CD1c-positive myeloid dendritic cell (primary cell): ENCODE results near the gene GAGE12J.
"Not testable (repeated sequence)": the region's sequence is repeated elsewhere in the genome, so short reads cannot be mapped to it uniquely, and the experiment has no call there.

Experiments
- DNase-seq: peaks from one replicate; pipeline ENCODE4 v3.0.0-alpha.2; 2016; ENCODE audit errors: extremely low spot score

The GAGE12J gene

GRCh38 chrX:49321737-49322136 lies at the start of gene GAGE12J:
Gene GAGE12J (plus strand): TSS chrX:49322037. CDS start chrX:49323194, 1,157 bp downstream.
- not testable (repeated sequence) for DNase-seq

GRCh38 chrX:49272421-49272820 lies 49.4 kb upstream of the GAGE12J start:
- DNase-seq: no peak

GRCh38 chrX:49273181-49273727 lies 48.6 kb upstream of the GAGE12J start:
- peak; percentile 18 for DNase-seq

GRCh38 chrX:49276207-49276606 lies 45.6 kb upstream of the GAGE12J start:
- DNase-seq: no peak

- DNase-seq: no peak
Measured at GRCh38 chrX:49276671-49277534, 44.9 kb upstream of the GAGE12J start.

GRCh38 chrX:49277535-49277830 lies 44.4 kb upstream of the GAGE12J start:
- no peak for DNase-seq

GRCh38 chrX:49278081-49278480 lies 43.8 kb upstream of the GAGE12J start:
- DNase-seq: no peak

GRCh38 chrX:49282647-49283011 lies 39.2 kb upstream of the GAGE12J start:
- DNase-seq: no peak

- no peak for DNase-seq
Measured at GRCh38 chrX:49284212-49284611, 37.6 kb upstream of the GAGE12J start.

GRCh38 chrX:49286136-49286535 lies 35.7 kb upstream of the GAGE12J start:
- no peak for DNase-seq

- no peak for DNase-seq
Measured at GRCh38 chrX:49286581-49286980, 35.3 kb upstream of the GAGE12J start.

- no peak for DNase-seq
Measured at GRCh38 chrX:49287665-49288064, 34.2 kb upstream of the GAGE12J start.

- DNase-seq: no peak
Measured at GRCh38 chrX:49290215-49290614, 31.6 kb upstream of the GAGE12J start.

- peak; percentile 50 for DNase-seq
Measured at GRCh38 chrX:49291615-49292337, 30.1 kb upstream of the GAGE12J start.

- no peak for DNase-seq
Measured at GRCh38 chrX:49292400-49293362, 29.2 kb upstream of the GAGE12J start.

- not testable (repeated sequence) for DNase-seq
Measured at GRCh38 chrX:49299293-49299692, 22.5 kb upstream of the GAGE12J start.

- no peak for DNase-seq
Measured at GRCh38 chrX:49300703-49301102, 21.1 kb upstream of the GAGE12J start.

- no peak for DNase-seq
Measured at GRCh38 chrX:49303346-49303745, 18.5 kb upstream of the GAGE12J start, which contains the start of gene GAGE10. Gene GAGE10 (plus strand): TSS chrX:49303646. CDS start chrX:49304860, 1,214 bp downstream.

GRCh38 chrX:49307775-49308174 lies 14.1 kb upstream of the GAGE12J start:
- not testable (repeated sequence) for DNase-seq

- peak; percentile 52 for DNase-seq
Measured at GRCh38 chrX:49308604-49309269, 13.1 kb upstream of the GAGE12J start.

GRCh38 chrX:49309401-49309981 lies 12.3 kb upstream of the GAGE12J start:
- no peak for DNase-seq
